IMR-90 (cell line): ENCODE data around the gene TPP1. TPM values are rescaled to one million over a fixed set of nuclear protein-coding genes. Genes with fewer than 3 reads are reported as not detected.

Experiments used
- ATAC-seq: fragments of 200-7000 bp; cut with Tn5 transposase; 2 replicates; pipeline ENCODE4 v1.9.1; 2020; ENCODE audit warnings: low read depth, mild to moderate bottlenecking, moderate library complexity
- BruUV-seq: library from RNA; stranded (reverse); fragments of 400-500 nt; replicated peaks from 2 replicates; lab custom pipeline; 2021; lab: Mats Ljungman, UMichigan
- CTCF ChIA-PET: fragments of 300-600 bp; formaldehyde crosslinking; extraction: SDS; loops from one replicate; lab custom pipeline; 2021; ENCODE audit warnings: antibody characterized with exemption; lab: Yijun Ruan, JAX
- POLR2A ChIA-PET: fragments of 300-600 bp; sonication (Branson Sonifier 250); formaldehyde crosslinking; loops from one replicate; lab custom pipeline; 2022; ENCODE audit warnings: antibody characterized with exemption; ENCODE audit not compliant: unreplicated experiment; lab: Charles Lee
- DNase-seq: peaks from one replicate; pipeline ENCODE4 v3.0.0; 2013
- H2AFZ ChIP-seq: replicated peaks from 2 replicates; pipeline ENCODE3; 2013; ENCODE audit warnings: low read length, mild to moderate bottlenecking; ENCODE audit not compliant: poor library complexity
- H2AK5ac ChIP-seq: 2 replicates; pipeline ENCODE4 v1.6.1; 2013; ENCODE audit warnings: low read depth, low read length, inconsistent platforms
- H2AK9ac ChIP-seq: replicated peaks from 2 replicates; pipeline ENCODE3; 2013; ENCODE audit warnings: mild to moderate bottlenecking, low read depth, low read length, moderate library complexity; ENCODE audit not compliant: poor library complexity
- H2BK120ac ChIP-seq: 2 replicates; pipeline ENCODE4 v1.6.1; 2013; ENCODE audit warnings: low read depth, low read length, inconsistent platforms
- H2BK15ac ChIP-seq: 3 replicates; pipeline ENCODE4 v1.6.1; 2013; ENCODE audit warnings: low read depth, low read length, inconsistent platforms
- H2BK20ac ChIP-seq: 2 replicates; pipeline ENCODE4 v1.6.1; 2013; ENCODE audit warnings: low read depth, mild to moderate bottlenecking, inconsistent platforms, low read length, moderate library complexity
- H2BK5ac ChIP-seq: 2 replicates; pipeline ENCODE4 v1.6.1; 2013; ENCODE audit warnings: mild to moderate bottlenecking, low read depth, low read length, inconsistent platforms; ENCODE audit not compliant: poor library complexity, severe bottlenecking
- H3K14ac ChIP-seq: replicated peaks from 2 replicates; pipeline ENCODE4 v1.6.1; 2013; ENCODE audit warnings: low read depth, low read length, inconsistent platforms
- H3K18ac ChIP-seq: 2 replicates; pipeline ENCODE4 v1.6.1; 2013; ENCODE audit warnings: low read depth, low read length, control low read depth
- H3K23ac ChIP-seq: 2 replicates; pipeline ENCODE4 v1.6.1; 2013; ENCODE audit warnings: low read depth, low read length, inconsistent platforms
- H3K27ac ChIP-seq: 2 replicates; pipeline ENCODE4 v1.5.1; 2013; ENCODE audit warnings: mild to moderate bottlenecking, control low read depth, low read length; ENCODE audit not compliant: insufficient read depth
- H3K27me3 ChIP-seq: 2 replicates; pipeline ENCODE4 v1.6.1; 2013; ENCODE audit warnings: low read length; ENCODE audit not compliant: control insufficient read depth, insufficient read depth
- H3K36me3 ChIP-seq: 2 replicates; pipeline ENCODE4 v1.6.1; 2013; ENCODE audit warnings: low read length, mixed read lengths; ENCODE audit not compliant: control insufficient read depth, insufficient read depth
- H3K4ac ChIP-seq: 2 replicates; pipeline ENCODE4 v1.6.1; 2013; ENCODE audit warnings: low read depth, low read length, inconsistent platforms
- H3K4me1 ChIP-seq: 2 replicates; pipeline ENCODE4 v1.6.1; 2013; ENCODE audit warnings: low read length, mixed read lengths; ENCODE audit not compliant: control insufficient read depth, insufficient read depth
- H3K4me2 ChIP-seq: 2 replicates; pipeline ENCODE4 v1.6.1; 2013; ENCODE audit warnings: low read depth, mild to moderate bottlenecking, control low read depth, low read length, moderate library complexity
- H3K4me3 ChIP-seq: 2 replicates; pipeline ENCODE4 v1.5.1; 2013; ENCODE audit warnings: low read depth, mild to moderate bottlenecking, control low read depth, low read length, moderate library complexity; ENCODE audit not compliant: insufficient read depth
- H3K56ac ChIP-seq: 2 replicates; pipeline ENCODE4 v1.6.1; 2013; ENCODE audit warnings: low read length, inconsistent platforms; ENCODE audit not compliant: insufficient read depth; ENCODE audit errors: extremely low read depth
- H3K79me1 ChIP-seq, 2 experiments: 2 replicates each; pipeline ENCODE4 v1.6.1; 2013; ENCODE audit warnings: low read length in 2 of 2, inconsistent platforms in 1 of 2, low read depth in 1 of 2
- H3K9ac ChIP-seq: 2 replicates; pipeline ENCODE4 v1.6.1; 2013; ENCODE audit warnings: low read depth, low read length, control low read depth
- H3K9me1 ChIP-seq: 2 replicates; pipeline ENCODE4 v1.6.1; 2013; ENCODE audit warnings: low read length, inconsistent platforms; ENCODE audit not compliant: insufficient read depth
- H3K9me3 ChIP-seq: 2 replicates; pipeline ENCODE4 v1.6.1; 2013; ENCODE audit warnings: low read length; ENCODE audit not compliant: control insufficient read depth, insufficient read depth
- H4K20me1 ChIP-seq: 2 replicates; pipeline ENCODE4 v1.6.1; 2013; ENCODE audit warnings: low read length, inconsistent platforms; ENCODE audit not compliant: insufficient read depth
- H4K5ac ChIP-seq: 2 replicates; pipeline ENCODE4 v1.6.1; 2013; ENCODE audit warnings: mild to moderate bottlenecking, low read depth, low read length, control low read depth
- H4K8ac ChIP-seq, 2 experiments: 2 replicates each; pipeline ENCODE4 v1.6.1; 2013; ENCODE audit warnings: low read depth in 2 of 2, low read length in 2 of 2, control low read depth in 1 of 2, inconsistent platforms in 1 of 2
- H4K91ac ChIP-seq: 2 replicates; pipeline ENCODE4 v1.6.1; 2013; ENCODE audit warnings: low read depth, low read length, inconsistent platforms; ENCODE audit not compliant: insufficient read depth
- BHLHE40 ChIP-seq: fragments of 150-350 bp; IDR thresholded peaks from 2 replicates; pipeline ENCODE4 v1.6.1; 2016; ENCODE audit warnings: mild to moderate bottlenecking, low read depth, low read length
- CHD1 ChIP-seq: IDR thresholded peaks from 2 replicates; pipeline ENCODE4 v1.6.1; 2012; ENCODE audit warnings: low read depth, low read length, improper control_type of control experiment
- NFE2L2 ChIP-seq: fragments of 150-350 bp; IDR thresholded peaks from 2 replicates; pipeline ENCODE4 v1.6.1; 2016; ENCODE audit warnings: low read depth, mild to moderate bottlenecking, low read length
- RAD21 ChIP-seq: IDR thresholded peaks from 2 replicates; pipeline ENCODE4 v1.6.1; 2012; ENCODE audit warnings: low read length, improper control_type of control experiment
- WGBS, 2 experiments: methylation state at CpG; one replicate each; pipeline versions ENCODE4 v1.1.5 to v1.1.7; 2013; ENCODE audit warnings: missing lambda C conversion rate in 2 of 2; ENCODE audit not compliant: insufficient read length in 1 of 2; ENCODE audit errors: extremely low coverage in 2 of 2; 5-methylcytosine and 5-hydroxymethylcytosine counted together
- dilution Hi-C: fragments of 300-500 bp; cut with HindIII; formaldehyde crosslinking; loops from one replicate; pipeline ENCODE4 v1.14.3; 2018; ENCODE audit warnings: low sequenced_read_pairs; ENCODE audit not compliant: unreplicated experiment
- in situ Hi-C: fragments of 300-500 bp; cut with MboI; formaldehyde crosslinking; loops from 3 replicates; pipeline ENCODE4 v1.14.3; 2019; ENCODE audit warnings: low sequenced_read_pairs, inconsistent platforms, mixed read lengths
- intact Hi-C: fragments of 100-400 bp; cut with micrococcal nuclease; formaldehyde crosslinking; loops from 2 replicates; pipeline ENCODE4 v1.10.0; 2022
- polyA plus RNA-seq, 3 experiments: library from polyadenylated mRNA; depleted of rRNA; stranded (reverse); fragments of >200 nt; gene quantifications; 2 replicates each; pipeline ENCODE4 v1.2.3, GENCODE V29; 2012; ENCODE audit warnings: low replicate concordance in 1 of 3
- total RNA-seq: library from RNA; depleted of rRNA; stranded (reverse); fragments of >200 nt; gene quantifications from 2 replicates; pipeline ENCODE4 v1.2.3, GENCODE V29; 2012
- TF ChIP-seq, protein P1 (sequence below): conservative IDR thresholded peaks from 2 replicates; pipeline ENCODE4 v1.5.1; 2012; ENCODE audit warnings: mild to moderate bottlenecking, low read depth, low read length, improper control_type of control experiment
- TF ChIP-seq, protein P2 (sequence below): fragments of 150-350 bp; IDR thresholded peaks from 2 replicates; pipeline ENCODE4 v1.6.1; 2016; ENCODE audit warnings: low read depth, mild to moderate bottlenecking, low read length, moderate library complexity, borderline replicate concordance

TPP1 gene
- total and polyA plus RNA-seq, 2 of the 4 experiments (the other 2 are of a cell fraction) = 33.5 to 108 TPM

DNA sequence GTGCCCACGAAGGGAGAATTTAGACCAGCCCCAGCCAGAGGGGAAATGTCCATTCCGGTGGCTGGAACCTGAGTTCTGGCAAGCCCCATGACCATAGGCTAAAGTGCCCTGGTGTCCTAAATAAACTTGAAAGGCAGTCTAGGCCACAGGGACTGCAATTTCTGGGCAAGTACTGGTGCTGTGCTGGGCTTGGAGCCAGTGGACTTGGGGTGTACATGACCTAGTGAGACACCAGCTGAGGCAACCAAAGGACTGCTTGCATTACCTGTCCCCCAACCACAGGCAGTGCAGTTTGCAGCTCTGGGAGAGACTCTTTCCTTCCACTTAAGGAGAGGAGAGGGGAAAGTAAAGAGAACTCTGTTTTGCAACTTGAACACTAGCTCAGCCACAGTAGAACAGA, 39.5 kb downstream of the TPP1 start:
- no peak for ATAC-seq
- BruUV-seq = no TSS peak
- TF ChIP-seq BHLHE40 (no peak), CHD1 (no peak), NFE2L2 (no peak), RAD21 (no peak)
- TF ChIP-seq, protein P1, sequence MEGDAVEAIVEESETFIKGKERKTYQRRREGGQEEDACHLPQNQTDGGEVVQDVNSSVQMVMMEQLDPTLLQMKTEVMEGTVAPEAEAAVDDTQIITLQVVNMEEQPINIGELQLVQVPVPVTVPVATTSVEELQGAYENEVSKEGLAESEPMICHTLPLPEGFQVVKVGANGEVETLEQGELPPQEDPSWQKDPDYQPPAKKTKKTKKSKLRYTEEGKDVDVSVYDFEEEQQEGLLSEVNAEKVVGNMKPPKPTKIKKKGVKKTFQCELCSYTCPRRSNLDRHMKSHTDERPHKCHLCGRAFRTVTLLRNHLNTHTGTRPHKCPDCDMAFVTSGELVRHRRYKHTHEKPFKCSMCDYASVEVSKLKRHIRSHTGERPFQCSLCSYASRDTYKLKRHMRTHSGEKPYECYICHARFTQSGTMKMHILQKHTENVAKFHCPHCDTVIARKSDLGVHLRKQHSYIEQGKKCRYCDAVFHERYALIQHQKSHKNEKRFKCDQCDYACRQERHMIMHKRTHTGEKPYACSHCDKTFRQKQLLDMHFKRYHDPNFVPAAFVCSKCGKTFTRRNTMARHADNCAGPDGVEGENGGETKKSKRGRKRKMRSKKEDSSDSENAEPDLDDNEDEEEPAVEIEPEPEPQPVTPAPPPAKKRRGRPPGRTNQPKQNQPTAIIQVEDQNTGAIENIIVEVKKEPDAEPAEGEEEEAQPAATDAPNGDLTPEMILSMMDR = no peak
- TF ChIP-seq, protein P2, sequence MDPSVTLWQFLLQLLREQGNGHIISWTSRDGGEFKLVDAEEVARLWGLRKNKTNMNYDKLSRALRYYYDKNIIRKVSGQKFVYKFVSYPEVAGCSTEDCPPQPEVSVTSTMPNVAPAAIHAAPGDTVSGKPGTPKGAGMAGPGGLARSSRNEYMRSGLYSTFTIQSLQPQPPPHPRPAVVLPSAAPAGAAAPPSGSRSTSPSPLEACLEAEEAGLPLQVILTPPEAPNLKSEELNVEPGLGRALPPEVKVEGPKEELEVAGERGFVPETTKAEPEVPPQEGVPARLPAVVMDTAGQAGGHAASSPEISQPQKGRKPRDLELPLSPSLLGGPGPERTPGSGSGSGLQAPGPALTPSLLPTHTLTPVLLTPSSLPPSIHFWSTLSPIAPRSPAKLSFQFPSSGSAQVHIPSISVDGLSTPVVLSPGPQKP = no peak
- Histone ChIP-seq H3K79me1 (peaks cover 0 to 6% of the 10 kb centered on the region in 2 experiments; a peak in 2 of 4 replicates), H2AFZ (no peak overlapping the region), H2BK20ac (no peak overlapping the region), H3K18ac (no peak overlapping the region), H4K5ac (no peak overlapping the region), H4K91ac (no peak overlapping the region), H3K23ac (no peak overlapping the region), H4K20me1 (no peaks in the 10 kb centered on the region), H3K27ac (no peak overlapping the region), H2AK5ac (no peak overlapping the region), H3K27me3 (no peaks in the 10 kb centered on the region), H3K9me3 (peaks cover 2% of the 10 kb centered on the region; the same call in 1 of the 2 replicates), H3K14ac (no peak overlapping the region), H3K4me3 (no peak overlapping the region), H3K9ac (no peak overlapping the region), H3K36me3 (no peaks in the 10 kb centered on the region), H3K56ac (no peak overlapping the region), H3K4me2 (no peak overlapping the region), H3K4me1 (peaks cover 4% of the 10 kb centered on the region; the same call in 1 of the 2 replicates), H3K4ac (no peak overlapping the region), H2BK120ac (no peak overlapping the region), H2BK15ac (no peak overlapping the region), H3K9me1 (peaks cover 10% of the 10 kb centered on the region; the same call in 1 of the 2 replicates), H2BK5ac (no peak overlapping the region), H2AK9ac (no peak overlapping the region), H4K8ac (no peak overlapping the region)
- POLR2A ChIA-PET = no interaction called here
- CTCF ChIA-PET = no interaction called here
- dilution Hi-C loops = no loop called here
- in situ Hi-C loops = no loop called here
- no CpG with 5 or more reads among the region's 2 CpGs for WGBS, 2 experiments
- no peak for DNase-seq
- intact Hi-C loops = no loop called here
